Thyroid gland (tissue), 4 donors: ENCODE data around the gene COL23A1. TPM values are rescaled to one million over a fixed set of nuclear protein-coding genes. Genes with fewer than 3 reads are reported as not detected.

ENCODE experiments used
- DNase-seq, 2 donors: peaks; one replicate each; pipeline ENCODE4 v3.0.0-alpha.2; 2019
- H3K27ac ChIP-seq, 3 donors: fragments of 200-600 bp; sonication (generic); 1 replicate in 2 of 3; 2 replicates in 1 of 3; pipeline ENCODE4 v1.5.1; 2016 to 2019; ENCODE audit warnings: mild to moderate bottlenecking in 1 of 3, moderate library complexity in 1 of 3
- H3K27me3 ChIP-seq: fragments of 200-600 bp; sonication (generic); one replicate; pipeline ENCODE4 v1.5.1; 2019
- H3K36me3 ChIP-seq, 2 donors: fragments of 200-600 bp; sonication (generic); one replicate each; pipeline ENCODE4 v1.5.1; 2016 to 2019
- H3K4me1 ChIP-seq, 2 donors: fragments of 200-600 bp; sonication (generic); one replicate each; pipeline ENCODE4 v1.5.1; 2017 to 2019
- H3K4me3 ChIP-seq, 3 donors: fragments of 200-600 bp; sonication (generic); replicated peaks in 1 of 3; 1 replicate in 2 of 3; 2 replicates in 1 of 3; pipeline ENCODE4 v1.5.1; 2016; ENCODE audit warnings: mild to moderate bottlenecking in 1 of 3
- H3K9me3 ChIP-seq: fragments of 200-600 bp; sonication (generic); one replicate; pipeline ENCODE4 v1.5.1; 2017
- POLR2A ChIP-seq, 2 donors: fragments of 450-650 bp; IDR thresholded peaks; one replicate each; pipeline ENCODE4 v1.6.1; 2017; ENCODE audit warnings: antibody characterized with exemption in 2 of 2, mild to moderate bottlenecking in 2 of 2, moderate library complexity in 1 of 2
- WGBS, 2 donors: methylation state at CpG; one replicate each; pipeline ENCODE4 v1.1.5; 2017; 5-methylcytosine and 5-hydroxymethylcytosine counted together
- intact Hi-C: fragments of 100-400 bp; cut with DNase I; formaldehyde crosslinking; loops from one replicate; pipeline ENCODE4 v1.15.1; 2023
- total RNA-seq, 4 donors: library from RNA; depleted of rRNA; stranded (reverse); fragments of >200 nt; gene quantifications; one replicate each; pipeline ENCODE4 v1.2.3, GENCODE V29; 2016
- TF ChIP-seq, protein P1 (sequence below), 6 experiments: fragments of 200-600 bp in 3 of 6; fragments of 450-650 bp in 3 of 6; sonication (generic) in 3 of 6; IDR thresholded peaks; one replicate each; pipeline ENCODE4 v1.5.1; 2016 to 2019; ENCODE audit warnings: antibody characterized with exemption in 6 of 6, mild to moderate bottlenecking in 2 of 6, inconsistent platforms in 1 of 6, moderate library complexity in 1 of 6

Gene COL23A1
- total RNA-seq, 4 donors from 2014 or later, result 76.6 to 108 (median 95.7) TPM

DNA sequence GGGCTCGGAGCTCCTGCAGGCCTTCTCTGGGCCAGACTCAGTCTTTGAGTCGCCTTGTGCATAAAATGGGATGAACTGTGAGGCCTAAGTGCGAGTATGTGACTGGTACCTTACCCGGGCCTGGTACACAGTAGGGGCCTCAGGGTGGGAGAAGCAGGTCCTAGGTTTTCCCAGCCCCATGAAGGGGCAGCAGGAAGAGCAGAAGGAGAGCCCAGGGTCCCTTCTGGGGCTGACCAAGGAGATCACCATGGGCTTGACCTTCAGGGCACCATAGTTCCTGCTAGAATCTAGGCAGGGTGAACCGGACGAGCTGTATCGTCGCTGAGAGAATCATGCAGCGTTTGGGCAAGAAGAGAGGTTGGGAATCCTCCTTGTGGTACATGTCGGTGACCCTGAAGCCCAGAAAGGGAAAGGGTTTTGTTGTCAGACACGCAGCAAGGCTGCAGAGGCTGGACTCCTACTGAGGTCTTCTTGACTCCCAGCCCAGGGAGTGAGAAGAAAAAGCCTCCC is 357.2 kb downstream of the COL23A1 start:
- WGBS, 2 donors, result 80 to 89% methylated on average over 9 to 10 of the region's 11 CpGs
- no peak for DNase-seq
- Histone ChIP-seq H3K4me1 (peaks cover 28 to 62% of the 10 kb centered on the region in 2 donors), H3K9me3 (no peaks in the 10 kb centered on the region), H3K36me3 (peaks cover 9 to 10% of the 10 kb centered on the region in 2 donors), H3K27me3 (no peaks in the 10 kb centered on the region), H3K27ac (peak overlapping the region; percentile 93 to 97 (median 97)), H3K4me3 (peak overlapping the region in 1 of 3 donors; percentile 61)
- no peak for TF ChIP-seq POLR2A (IDR thresholded peaks at IDR 0.05)
- TF ChIP-seq, protein P1, sequence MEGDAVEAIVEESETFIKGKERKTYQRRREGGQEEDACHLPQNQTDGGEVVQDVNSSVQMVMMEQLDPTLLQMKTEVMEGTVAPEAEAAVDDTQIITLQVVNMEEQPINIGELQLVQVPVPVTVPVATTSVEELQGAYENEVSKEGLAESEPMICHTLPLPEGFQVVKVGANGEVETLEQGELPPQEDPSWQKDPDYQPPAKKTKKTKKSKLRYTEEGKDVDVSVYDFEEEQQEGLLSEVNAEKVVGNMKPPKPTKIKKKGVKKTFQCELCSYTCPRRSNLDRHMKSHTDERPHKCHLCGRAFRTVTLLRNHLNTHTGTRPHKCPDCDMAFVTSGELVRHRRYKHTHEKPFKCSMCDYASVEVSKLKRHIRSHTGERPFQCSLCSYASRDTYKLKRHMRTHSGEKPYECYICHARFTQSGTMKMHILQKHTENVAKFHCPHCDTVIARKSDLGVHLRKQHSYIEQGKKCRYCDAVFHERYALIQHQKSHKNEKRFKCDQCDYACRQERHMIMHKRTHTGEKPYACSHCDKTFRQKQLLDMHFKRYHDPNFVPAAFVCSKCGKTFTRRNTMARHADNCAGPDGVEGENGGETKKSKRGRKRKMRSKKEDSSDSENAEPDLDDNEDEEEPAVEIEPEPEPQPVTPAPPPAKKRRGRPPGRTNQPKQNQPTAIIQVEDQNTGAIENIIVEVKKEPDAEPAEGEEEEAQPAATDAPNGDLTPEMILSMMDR (IDR thresholded peaks at IDR 0.05), result no peak
- intact Hi-C loops, result loop anchor here (5.0 kb wide), 1 partner anchor 359 kb away; the partner anchor contains the start of gene COL23A1

DNA sequence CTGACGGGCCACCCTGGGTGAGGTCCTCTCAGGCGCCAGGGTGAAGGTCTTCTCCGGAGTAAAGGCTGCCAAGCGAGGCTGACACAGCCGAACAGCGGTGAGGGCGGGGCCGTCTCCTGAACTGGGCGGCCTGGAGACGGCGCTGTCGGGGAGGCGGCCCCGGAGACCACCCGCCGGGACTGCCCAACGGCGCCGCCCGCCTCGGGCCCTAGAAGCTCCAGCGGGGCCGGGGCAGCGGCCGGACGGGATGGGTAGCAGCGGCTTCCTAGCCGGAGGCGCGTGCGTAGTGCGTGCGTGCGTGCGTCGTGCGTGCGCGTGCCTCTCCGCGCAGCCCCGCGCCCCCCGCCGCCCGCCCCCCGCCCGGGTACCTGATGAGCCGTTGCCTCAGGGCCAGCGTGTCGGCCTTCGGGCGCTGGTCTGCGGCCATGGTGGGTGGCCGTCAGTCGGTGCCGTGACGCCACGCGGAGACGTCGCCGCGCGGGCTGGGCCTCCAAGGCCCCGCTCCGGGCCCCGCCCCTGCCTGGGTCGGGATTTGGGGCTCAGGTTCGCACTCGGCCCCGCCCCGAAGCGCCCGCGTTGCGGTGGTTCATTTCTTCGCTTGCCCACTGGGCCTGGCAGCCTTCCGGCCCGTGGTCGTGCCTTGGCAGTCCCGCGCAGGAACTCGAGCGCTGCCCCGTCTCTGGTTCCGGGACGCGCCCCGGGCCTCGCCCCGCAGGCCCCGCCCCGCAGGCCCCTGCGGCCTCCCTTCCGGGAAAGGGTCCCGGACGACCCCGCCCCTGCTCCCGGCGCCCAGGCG is 357.9 kb downstream of the COL23A1 start, which contains the start of gene PHYKPL:
Gene PHYKPL, minus strand, starts transcription at position 679 of the 796 bp plus-strand sequence. Its CDS starts 252 bp downstream, at position 427.
- Histone ChIP-seq H3K4me1 (peaks cover 28 to 56% of the 10 kb centered on the region in 2 donors), H3K27ac (peak within 1 kb of the TSS; percentile 93 to 97 (median 97)), H3K4me3 (peak within 1 kb of the TSS; percentile 11 to 70 (median 61)), H3K27me3 (no peaks in the 10 kb centered on the region), H3K36me3 (peaks cover 13 to 14% of the 10 kb centered on the region in 2 donors), H3K9me3 (no peaks in the 10 kb centered on the region)
- DNase-seq, result peak; percentile 80 to 81
- intact Hi-C loops, result loop anchor here (5.0 kb wide), 1 partner anchor 360 kb away; the partner anchor contains the start of gene COL23A1
- TF ChIP-seq POLR2A (IDR thresholded peaks at IDR 0.05), result peak in 1 of 2 donors; percentile 63
- TF ChIP-seq, protein P1 (IDR thresholded peaks at IDR 0.05), result no peak
- 0% methylated on average over 6 to 40 of the region's 102 CpGs for WGBS, 2 donors

DNA sequence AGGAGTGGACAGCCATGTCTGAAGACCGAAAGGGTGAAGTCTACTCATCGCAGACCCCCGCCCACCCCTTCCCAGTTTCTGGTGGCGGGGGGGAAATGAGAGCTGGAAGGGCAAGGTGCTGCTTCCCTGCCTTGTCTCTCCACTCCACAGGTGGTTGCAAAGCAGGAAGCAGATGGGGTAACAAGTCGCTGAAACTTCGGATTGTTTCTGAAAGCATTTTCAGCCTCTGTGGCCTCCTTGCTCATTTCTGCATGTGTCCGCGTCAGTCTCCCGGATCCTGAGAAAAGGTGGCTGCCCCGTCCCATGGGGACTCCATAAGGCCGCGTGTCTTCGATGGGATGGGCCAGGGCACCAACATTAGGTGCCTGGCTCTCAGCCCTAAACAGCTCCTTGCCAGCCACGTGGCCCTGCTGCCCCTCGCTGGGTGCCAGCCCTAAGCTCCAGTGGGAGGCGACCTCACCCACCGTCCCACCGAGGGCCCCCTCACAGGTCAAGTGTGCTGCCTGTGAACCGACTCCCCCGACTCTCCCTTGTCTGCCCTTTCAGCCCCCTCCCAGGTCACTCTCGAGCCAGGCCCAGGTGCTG is 358.6 kb downstream of the COL23A1 start:
- WGBS, 2 donors, result 23 to 29% methylated on average over 10 to 21 of the region's 21 CpGs
- Histone ChIP-seq H3K4me3 (peak overlapping the region; percentile 11 to 70 (median 61)), H3K4me1 (peaks cover 22 to 49% of the 10 kb centered on the region in 2 donors), H3K27ac (peak overlapping the region; percentile 93 to 97 (median 97)), H3K36me3 (peaks cover 13 to 14% of the 10 kb centered on the region in 2 donors), H3K27me3 (no peaks in the 10 kb centered on the region), H3K9me3 (no peaks in the 10 kb centered on the region)
- no peak for TF ChIP-seq POLR2A (IDR thresholded peaks at IDR 0.05)
- TF ChIP-seq, protein P1 (IDR thresholded peaks at IDR 0.05), result no peak
- intact Hi-C loops, result loop anchor here (5.0 kb wide), 1 partner anchor 361 kb away; the partner anchor contains the start of gene COL23A1
- DNase-seq, result no peak

DNA sequence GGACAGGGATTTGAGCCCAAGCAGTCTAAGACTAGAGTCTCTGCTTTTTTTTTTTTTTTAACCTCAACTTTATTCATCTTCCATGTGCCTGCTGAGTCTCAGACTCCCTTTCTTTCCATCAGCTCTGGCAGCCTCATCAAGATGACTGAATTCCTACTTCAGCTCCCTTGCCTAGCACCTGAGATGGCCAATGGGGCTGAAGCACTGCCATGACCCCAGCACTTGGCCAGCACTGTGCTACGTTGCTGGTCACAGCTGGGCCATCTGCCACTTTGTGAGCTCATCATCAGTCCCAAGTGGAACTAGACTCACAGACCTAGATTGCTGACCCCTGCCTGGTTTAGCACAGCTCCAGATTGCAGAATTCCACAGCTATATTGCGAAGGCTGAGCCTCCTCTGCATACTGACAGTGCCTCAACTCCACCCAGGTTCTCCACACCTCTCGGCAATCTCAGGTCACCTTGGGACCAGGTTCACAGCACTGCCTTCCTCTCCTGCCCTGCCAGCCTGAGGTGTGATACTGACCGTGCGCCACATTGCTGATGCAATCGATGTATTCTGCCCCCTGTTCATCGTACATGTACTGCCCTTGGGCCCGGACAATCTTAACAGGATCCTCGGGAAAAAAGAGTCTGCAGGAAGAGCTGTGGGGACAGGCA is 359.2 kb downstream of the COL23A1 start:
- Histone ChIP-seq H3K27me3 (no peaks in the 10 kb centered on the region), H3K9me3 (no peaks in the 10 kb centered on the region), H3K36me3 (peaks cover 14 to 17% of the 10 kb centered on the region in 2 donors), H3K27ac (peak overlapping the region in 1 of 3 donors; percentile 97), H3K4me3 (peak overlapping the region in 2 of 3 donors; percentile 4 to 61), H3K4me1 (peaks cover 15 to 43% of the 10 kb centered on the region in 2 donors)
- 71 to 74% methylated on average over 9 of the region's 9 CpGs for WGBS, 2 donors
- DNase-seq, result peak in 1 of 2 donors; percentile 34
- intact Hi-C loops, result loop anchor here (5.0 kb wide), 1 partner anchor 361 kb away; the partner anchor contains the start of gene COL23A1
- TF ChIP-seq POLR2A (IDR thresholded peaks at IDR 0.05), result no peak
- TF ChIP-seq, protein P1 (IDR thresholded peaks at IDR 0.05), result no peak
